Measurements from ENCODE around the gene C20orf204.

GRCh38 chr20:64057628-64058498, 21.9 kb downstream of the C20orf204 start:
- peak; percentile 76 to 85 (median 81) for TF ChIP-seq CTCF (IDR thresholded peaks at IDR 0.05)
- no peak for TF ChIP-seq POLR2A (IDR thresholded peaks at IDR 0.05)
